Measurements from ENCODE around the gene DNAJC16. TPM values are rescaled to one million over a fixed set of nuclear protein-coding genes. Genes with fewer than 3 reads are reported as not detected.
"Not testable (repeated sequence)": the region's sequence is repeated elsewhere in the genome, so short reads cannot be mapped to it uniquely, and the experiment has no call there.

Gene DNAJC16
- total RNA-seq, 3 donors from 2014 or later (not counting 1 experiment from before 2014, with no cell fraction given) = 18.6 to 22.8 (median 18.7) TPM

GRCh38 chr1:15510611-15511405 is 15.8 kb upstream of the DNAJC16 start:
- Mint-ChIP-seq H3K9me3 (no peaks in the 10 kb centered on the region), H3K27me3 (ENCODE audit: low read depth in 2 of 2) (no peaks in the 10 kb centered on the region), H3K4me1 (peaks cover 13 to 18% of the 10 kb centered on the region in 2 donors), H3K36me3 (no peaks in the 10 kb centered on the region), H3K4me3 (no peak overlapping the region), H3K27ac (no peak overlapping the region)
- no peak for ATAC-seq
- Histone ChIP-seq H3K36me3 (ENCODE audit: control insufficient read depth, insufficient read depth, low read length) (peaks cover 13% of the 10 kb centered on the region), H3K9me3 (ENCODE audit: control insufficient read depth, insufficient read depth, low read length) (no peaks in the 10 kb centered on the region), H3K4me1 (ENCODE audit: control insufficient read depth, insufficient read depth, low read length) (no peaks in the 10 kb centered on the region), H3K27ac (ENCODE audit: low read length) (no peak overlapping the region), H3K27me3 (ENCODE audit: control insufficient read depth, insufficient read depth, low read length) (no peaks in the 10 kb centered on the region), H3K4me3 (ENCODE audit: low read length) (no peak overlapping the region)
- no peak for DNase-seq
- WGBS (ENCODE audit: insufficient coverage) = 97% methylated on average over 8 of the region's 8 CpGs
- intact Hi-C loops (cut with micrococcal nuclease) = no loop called here
- TF ChIP-seq CTCF (IDR thresholded peaks at IDR 0.05) = no peak

GRCh38 chr1:15513192-15513591 is 13.5 kb upstream of the DNAJC16 start:
- no peak for ATAC-seq
- peaks cover 13 to 18% of the 10 kb centered on the region in 2 donors for H3K4me1 Mint-ChIP-seq
- DNase-seq = no peak
- no peaks in the 10 kb centered on the region for H3K27me3 ChIP-seq (ENCODE audit: control insufficient read depth, insufficient read depth, low read length)
- H3K27ac ChIP-seq (ENCODE audit: low read length) = no peak overlapping the region
- H3K4me3 ChIP-seq (ENCODE audit: low read length) = no peak overlapping the region
- H3K9me3 Mint-ChIP-seq = no peaks in the 10 kb centered on the region
- no peaks in the 10 kb centered on the region for H3K27me3 Mint-ChIP-seq (ENCODE audit: low read depth in 2 of 2)
- H3K9me3 ChIP-seq (ENCODE audit: control insufficient read depth, insufficient read depth, low read length) = no peaks in the 10 kb centered on the region
- no peak overlapping the region for H3K27ac Mint-ChIP-seq
- peaks cover 12% of the 10 kb centered on the region for H3K36me3 Mint-ChIP-seq
- H3K4me1 ChIP-seq (ENCODE audit: control insufficient read depth, insufficient read depth, low read length) = no peaks in the 10 kb centered on the region
- no peak for TF ChIP-seq CTCF (IDR thresholded peaks at IDR 0.05)
- 92% methylated on average over 4 of the region's 4 CpGs for WGBS (ENCODE audit: insufficient coverage)
- no peak overlapping the region for H3K4me3 Mint-ChIP-seq
- intact Hi-C loops (cut with micrococcal nuclease) = no loop called here
- peaks cover 10% of the 10 kb centered on the region for H3K36me3 ChIP-seq (ENCODE audit: control insufficient read depth, insufficient read depth, low read length)

- Mint-ChIP-seq H3K4me3 (no peak overlapping the region), H3K9me3 (no peaks in the 10 kb centered on the region), H3K36me3 (peaks cover 12% of the 10 kb centered on the region), H3K27ac (no peak overlapping the region), H3K4me1 (peaks cover 13 to 17% of the 10 kb centered on the region in 2 donors), H3K27me3 (ENCODE audit: low read depth in 2 of 2) (no peaks in the 10 kb centered on the region)
- 93% methylated on average over 3 of the region's 3 CpGs for WGBS (ENCODE audit: insufficient coverage)
- H3K4me1 ChIP-seq (ENCODE audit: control insufficient read depth, insufficient read depth, low read length) = no peaks in the 10 kb centered on the region
- intact Hi-C loops (cut with micrococcal nuclease) = no loop called here
- H3K36me3 ChIP-seq (ENCODE audit: control insufficient read depth, insufficient read depth, low read length) = peaks cover 10% of the 10 kb centered on the region
- H3K4me3 ChIP-seq (ENCODE audit: low read length) = no peak overlapping the region
- no peak for TF ChIP-seq CTCF (IDR thresholded peaks at IDR 0.05)
- H3K27me3 ChIP-seq (ENCODE audit: control insufficient read depth, insufficient read depth, low read length) = no peaks in the 10 kb centered on the region
- H3K27ac ChIP-seq (ENCODE audit: low read length) = no peak overlapping the region
- ATAC-seq (no peak), DNase-seq (no peak)
- H3K9me3 ChIP-seq (ENCODE audit: control insufficient read depth, insufficient read depth, low read length) = no peaks in the 10 kb centered on the region
These were observed 12.7 kb upstream of the DNAJC16 start for GRCh38 chr1:15513919-15514318.

- H3K27ac Mint-ChIP-seq; ATAC-seq; H3K27me3 Mint-ChIP-seq (ENCODE audit: low read depth in 2 of 2); H3K4me3 Mint-ChIP-seq; H3K27me3 ChIP-seq (ENCODE audit: control insufficient read depth, insufficient read depth, low read length); H3K4me3 ChIP-seq (ENCODE audit: low read length); H3K9me3 Mint-ChIP-seq; H3K4me1 ChIP-seq (ENCODE audit: control insufficient read depth, insufficient read depth, low read length); intact Hi-C loops (cut with micrococcal nuclease); DNase-seq; H3K27ac ChIP-seq (ENCODE audit: low read length); H3K9me3 ChIP-seq (ENCODE audit: control insufficient read depth, insufficient read depth, low read length): not testable (repeated sequence)
- peaks cover 10% of the 10 kb centered on the region for H3K36me3 ChIP-seq (ENCODE audit: control insufficient read depth, insufficient read depth, low read length)
- Mint-ChIP-seq H3K36me3 (peaks cover 12% of the 10 kb centered on the region), H3K4me1 (peaks cover 13% of the 10 kb centered on the region in 2 donors)
- 100% methylated on average over 3 of the region's 5 CpGs for WGBS (ENCODE audit: insufficient coverage)
These were observed 12.1 kb upstream of the DNAJC16 start for GRCh38 chr1:15514557-15514956.

All from natural killer cell (primary cell).